CD14-positive monocyte (primary cell): ENCODE data around the gene GLRX3. TPM values are rescaled to one million over a fixed set of nuclear protein-coding genes. Genes with fewer than 3 reads are reported as not detected.

Source experiments
- DNase-seq, 3 donors: peaks; one replicate each; pipeline ENCODE4 v3.0.0-alpha.2; 2011 to 2022
- H2AFZ ChIP-seq: 2 replicates; pipeline ENCODE4 v1.6.0; 2012; ENCODE audit warnings: mild to moderate bottlenecking, low read depth, low read length, inconsistent platforms; ENCODE audit not compliant: insufficient read depth, poor library complexity, severe bottlenecking
- H3K27ac ChIP-seq, 2 donors: 1 replicate in 1 of 2; 2 replicates in 1 of 2; pipeline ENCODE4 v1.5.1; 2012 to 2013; ENCODE audit warnings: low read length in 2 of 2, control low read depth in 1 of 2, inconsistent platforms in 1 of 2, low read depth in 1 of 2, mild to moderate bottlenecking in 1 of 2
- H3K27me3 ChIP-seq, 2 donors: one replicate each; pipeline versions ENCODE4 v1.6.0 to v1.6.1; 2011 to 2013; ENCODE audit warnings: low read length in 2 of 2; ENCODE audit not compliant: control insufficient read depth in 2 of 2, insufficient read depth in 2 of 2
- H3K36me3 ChIP-seq, 2 donors: replicated peaks in 1 of 2; 1 replicate in 1 of 2; 2 replicates in 1 of 2; pipeline versions ENCODE4 v1.5.1 to v1.6.1; 2012 to 2013; ENCODE audit warnings: low read length in 2 of 2, control low read depth in 1 of 2, inconsistent platforms in 1 of 2, mild to moderate bottlenecking in 1 of 2; ENCODE audit not compliant: insufficient read depth in 2 of 2, control insufficient read depth in 1 of 2
- H3K4me1 ChIP-seq, 2 donors: 1 replicate in 1 of 2; 2 replicates in 1 of 2; pipeline versions ENCODE4 v1.5.1 to v1.6.1; 2012 to 2013; ENCODE audit warnings: low read length in 2 of 2, control low read depth in 1 of 2, inconsistent platforms in 1 of 2, mild to moderate bottlenecking in 1 of 2, moderate library complexity in 1 of 2; ENCODE audit not compliant: insufficient read depth in 2 of 2, control insufficient read depth in 1 of 2
- H3K4me2 ChIP-seq: replicated peaks from 2 replicates; pipeline ENCODE3; 2012; ENCODE audit warnings: low read length, moderate library complexity, mild to moderate bottlenecking; ENCODE audit not compliant: poor library complexity, severe bottlenecking; ENCODE audit errors: extremely low read depth
- H3K4me3 ChIP-seq, 3 experiments: fragments of 200-600 bp in 1 of 3; sonication (generic) in 1 of 3; replicated peaks in 1 of 3; 1 replicate in 2 of 3; 2 replicates in 1 of 3; pipeline ENCODE4 v1.5.1; 2011 to 2013; ENCODE audit warnings: low read length in 3 of 3, mild to moderate bottlenecking in 3 of 3, control low read depth in 2 of 3, low read depth in 2 of 3, inconsistent platforms in 1 of 3, moderate library complexity in 1 of 3
- H3K79me2 ChIP-seq: 2 replicates; pipeline ENCODE4 v1.6.0; 2012; ENCODE audit warnings: mild to moderate bottlenecking, control low read depth, inconsistent platforms, low read length, moderate library complexity; ENCODE audit not compliant: insufficient read depth
- H3K9ac ChIP-seq: 2 replicates; pipeline ENCODE4 v1.6.0; 2017; ENCODE audit warnings: low read length, mild to moderate bottlenecking; ENCODE audit not compliant: insufficient read depth, poor library complexity, severe bottlenecking
- H3K9me3 ChIP-seq, 2 donors: replicated peaks in 1 of 2; 1 replicate in 1 of 2; 2 replicates in 1 of 2; pipeline versions ENCODE4 v1.5.1 to v1.6.1; 2012 to 2013; ENCODE audit warnings: low read length in 2 of 2, control low read depth in 1 of 2; ENCODE audit not compliant: control insufficient read depth in 1 of 2, insufficient read depth in 1 of 2
- H4K20me1 ChIP-seq: 2 replicates; pipeline ENCODE4 v1.6.0; 2012; ENCODE audit warnings: mild to moderate bottlenecking, low read length, control low read depth, moderate library complexity; ENCODE audit not compliant: insufficient read depth
- H3K27ac Mint-ChIP-seq, 7 donors: one replicate each; pipeline ENCODE4 v1.8.0; 2020; ENCODE audit warnings: mild to moderate bottlenecking in 7 of 7, mixed read lengths in 7 of 7, moderate library complexity in 6 of 7, inconsistent platforms in 2 of 7
- H3K27me3 Mint-ChIP-seq, 3 donors: one replicate each; pipeline ENCODE4 v1.8.0; 2021 to 2022; ENCODE audit warnings: low read depth in 3 of 3, mild to moderate bottlenecking in 3 of 3, mixed read lengths in 3 of 3, moderate library complexity in 3 of 3, inconsistent platforms in 1 of 3
- H3K36me3 Mint-ChIP-seq, 2 donors: one replicate each; pipeline ENCODE4 v1.8.0; 2020; ENCODE audit warnings: mixed read lengths in 2 of 2, inconsistent platforms in 1 of 2, mild to moderate bottlenecking in 1 of 2
- H3K4me1 Mint-ChIP-seq: one replicate; pipeline ENCODE4 v1.8.0; 2020; ENCODE audit warnings: mild to moderate bottlenecking, mixed read lengths
- H3K4me3 Mint-ChIP-seq, 2 donors: one replicate each; pipeline ENCODE4 v1.8.0; 2020; ENCODE audit warnings: mild to moderate bottlenecking in 2 of 2, mixed read lengths in 2 of 2, moderate library complexity in 1 of 2
- H3K9me3 Mint-ChIP-seq, 7 donors: one replicate each; pipeline ENCODE4 v1.8.0; 2020 to 2022; ENCODE audit warnings: mixed read lengths in 7 of 7, mild to moderate bottlenecking in 6 of 7, moderate library complexity in 6 of 7, inconsistent platforms in 2 of 7
- CTCF ChIP-seq: fragments of 200-600 bp; IDR thresholded peaks from one replicate; pipeline ENCODE4 v1.8.0; 2022; ENCODE audit warnings: antibody characterized with exemption, mild to moderate bottlenecking
- WGBS: methylation state at CpG from one replicate; pipeline ENCODE4 v1.1.5; 2013; ENCODE audit warnings: missing lambda C conversion rate; ENCODE audit not compliant: insufficient coverage; 5-methylcytosine and 5-hydroxymethylcytosine counted together
- intact Hi-C, 2 donors: fragments of 100-400 bp; cut with micrococcal nuclease; formaldehyde crosslinking; loops; one replicate each; pipeline versions ENCODE4 v1.15.0 to v1.15.1; 2023
- polyA plus RNA-seq, 3 donors: library from polyadenylated mRNA; depleted of rRNA in 1 of 3; unstranded in 2 of 3; stranded (reverse) in 1 of 3; fragments of 300-500 nt in 2 of 3; fragments of >200 nt in 1 of 3; fragmentation: Illumina TruSeq in 2 of 3; gene quantifications; 1 replicate in 2 of 3; 2 replicates in 1 of 3; pipeline ENCODE4 v1.2.3, GENCODE V29; 2012 to 2021

GLRX3 gene
- polyA plus RNA-seq, 3 donors = 25.3 to 94.1 (median 78.2) TPM

DNA sequence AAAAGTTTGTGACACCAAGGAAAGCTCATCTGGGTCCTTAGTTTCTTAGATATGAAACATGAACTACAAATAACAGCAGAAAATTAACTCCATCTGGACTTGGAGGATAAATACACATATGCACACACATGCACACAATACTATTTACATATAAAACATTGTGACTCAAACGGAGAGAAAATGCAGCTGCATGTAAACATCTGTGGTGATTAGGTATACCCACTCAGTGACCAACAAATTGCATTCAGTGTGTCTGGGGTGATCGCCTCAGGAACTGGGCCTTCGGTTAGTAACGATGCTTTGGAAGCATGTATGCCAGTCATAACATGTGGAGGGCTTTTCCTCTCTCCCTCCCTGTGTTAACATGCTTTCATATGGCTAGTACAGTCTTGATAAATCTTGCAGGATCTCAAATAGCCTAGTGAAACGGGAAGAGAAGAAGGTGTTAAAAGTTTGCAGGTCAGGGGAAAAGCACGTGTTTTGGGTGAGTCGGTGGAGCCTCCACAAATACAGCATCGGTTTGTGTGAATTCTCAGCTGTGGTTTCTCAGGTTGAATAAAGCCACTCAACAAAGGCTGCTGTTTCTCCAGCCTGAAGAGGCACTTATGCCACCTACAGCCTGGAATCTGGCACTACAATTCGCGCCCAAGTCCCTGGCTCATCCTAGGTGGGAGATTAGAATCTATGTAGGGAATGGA lies 8.7 kb upstream of the GLRX3 start:
- Histone ChIP-seq H3K27ac (no peak overlapping the region), H4K20me1 (no peaks in the 10 kb centered on the region), H2AFZ (no peak overlapping the region), H3K36me3 (no peaks in the 10 kb centered on the region), H3K4me3 (no peak overlapping the region), H3K27me3 (peaks cover 17 to 21% of the 10 kb centered on the region in 2 donors), H3K4me2 (no peak overlapping the region), H3K9me3 (no peaks in the 10 kb centered on the region), H3K79me2 (no peaks in the 10 kb centered on the region), H3K4me1 (no peaks in the 10 kb centered on the region), H3K9ac (no peak overlapping the region)
- H3K9me3 Mint-ChIP-seq = peaks cover 0 to 2% (median 0%) of the 10 kb centered on the region in 7 donors
- H3K27ac Mint-ChIP-seq = no peak overlapping the region
- no peaks in the 10 kb centered on the region for H3K36me3 Mint-ChIP-seq
- peaks cover 36 to 62% (median 40%) of the 10 kb centered on the region in 3 donors for H3K27me3 Mint-ChIP-seq
- peak; percentile 18 to 43 (median 32) for DNase-seq
- TF ChIP-seq CTCF = peak; percentile 74
- intact Hi-C loops = loop anchor here in 1 of 2 donors (5.0 kb wide), 1 partner anchor 1095 kb away; no protein-coding TSS in a partner anchor
- 13% methylated on average over 4 of the region's 10 CpGs for WGBS
- no peaks in the 10 kb centered on the region for H3K4me1 Mint-ChIP-seq
- H3K4me3 Mint-ChIP-seq = peak overlapping the region in 1 of 2 donors; percentile 37

DNA sequence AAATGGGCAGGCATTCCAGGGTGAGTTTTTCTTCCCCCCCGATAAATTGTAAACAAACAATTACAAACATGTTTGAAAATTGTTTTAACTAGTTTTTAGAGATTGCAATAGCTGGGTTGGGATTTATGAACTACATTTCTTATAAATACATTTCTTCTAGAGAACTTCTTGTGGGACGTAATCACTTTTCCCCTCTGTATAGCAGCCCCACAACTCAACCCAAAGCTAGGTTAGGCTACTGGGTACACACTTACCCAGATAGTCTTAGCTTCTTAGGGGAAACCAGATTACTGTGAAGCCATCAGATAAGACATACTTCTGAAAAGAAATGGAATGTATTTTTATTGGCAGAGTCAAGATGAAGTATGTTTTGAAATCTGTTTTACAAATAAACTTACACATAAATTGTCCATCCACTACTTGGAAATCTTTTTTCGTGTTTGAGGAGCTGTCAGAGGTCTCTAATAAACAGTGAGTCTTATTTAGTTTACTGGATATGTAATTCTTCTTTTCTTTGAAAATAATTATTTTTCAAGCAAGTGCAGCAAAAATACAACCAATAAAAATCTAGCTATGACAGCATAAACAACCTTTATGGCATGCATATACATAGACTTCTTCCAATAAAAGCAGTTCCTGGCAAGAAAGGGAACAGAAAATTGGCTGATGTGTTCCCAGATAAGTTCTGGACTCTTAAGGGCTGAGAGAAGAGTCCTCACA lies 8.0 kb upstream of the GLRX3 start:
- Histone ChIP-seq H3K4me1 (no peaks in the 10 kb centered on the region), H3K27me3 (peaks cover 17 to 21% of the 10 kb centered on the region in 2 donors), H2AFZ (no peak overlapping the region), H3K9ac (no peak overlapping the region), H3K4me3 (no peak overlapping the region), H3K27ac (no peak overlapping the region), H3K79me2 (no peaks in the 10 kb centered on the region), H3K9me3 (no peaks in the 10 kb centered on the region), H4K20me1 (no peaks in the 10 kb centered on the region), H3K36me3 (no peaks in the 10 kb centered on the region), H3K4me2 (no peak overlapping the region)
- H3K4me3 Mint-ChIP-seq = peak overlapping the region in 1 of 2 donors; percentile 59
- no peaks in the 10 kb centered on the region for H3K36me3 Mint-ChIP-seq
- intact Hi-C loops = loop anchor here in 1 of 2 donors (5.0 kb wide), 1 partner anchor 1096 kb away; no protein-coding TSS in a partner anchor
- H3K9me3 Mint-ChIP-seq = peaks cover 0 to 3% (median 0%) of the 10 kb centered on the region in 7 donors
- H3K4me1 Mint-ChIP-seq = no peaks in the 10 kb centered on the region
- TF ChIP-seq CTCF = peak; percentile 12
- H3K27me3 Mint-ChIP-seq = peaks cover 36 to 62% (median 38%) of the 10 kb centered on the region in 3 donors
- no peak overlapping the region for H3K27ac Mint-ChIP-seq
- DNase-seq = no peak
- no CpG with 5 or more reads among the region's 3 CpGs for WGBS
